ENCODE data around the gene TRAM2. TPM values are rescaled to one million over a fixed set of nuclear protein-coding genes. Genes with fewer than 3 reads are reported as not detected.

Gene TRAM2
- total RNA-seq, 6 experiments from 2014 or later: 16.1 to 24.8 (median 17.8) TPM

GRCh38 chr6:52587001-52587400 is 10.1 kb upstream of the TRAM2 start:
- Histone ChIP-seq H3K9me3 (no peaks in the 10 kb centered on the region), H3K4me1 (peaks cover 0 to 29% (median 13%) of the 10 kb centered on the region in 4 donors), H3K27me3 (no peaks in the 10 kb centered on the region), H3K4me3 (no peak overlapping the region), H3K36me3 (no peaks in the 10 kb centered on the region), H3K27ac (no peak overlapping the region)
- whole genome bisulfite sequencing (ENCODE audit: insufficient coverage, low coverage, low lambda C conversion rate, missing lambda C conversion rate): 92% methylated on average over 3 of the region's 3 CpGs
- no peak for ATAC-seq
- TF ChIP-seq POLR2A (IDR thresholded peaks at IDR 0.05): no peak
- TF ChIP-seq CTCF (IDR thresholded peaks at IDR 0.05): no peak
- intact Hi-C loops (cut with DNase I): no loop called here
- no peak for DNase-seq

GRCh38 chr6:52584203-52584602 is 7.3 kb upstream of the TRAM2 start:
- Histone ChIP-seq H3K27ac (no peak overlapping the region), H3K9me3 (no peaks in the 10 kb centered on the region), H3K27me3 (no peaks in the 10 kb centered on the region), H3K36me3 (no peaks in the 10 kb centered on the region), H3K4me3 (no peak overlapping the region), H3K4me1 (peaks cover 0 to 12% (median 5%) of the 10 kb centered on the region in 4 donors)
- WGBS (ENCODE audit: insufficient coverage, low coverage, low lambda C conversion rate, missing lambda C conversion rate): 92% methylated on average over 3 of the region's 3 CpGs
- intact Hi-C loops (cut with DNase I): no loop called here
- DNase-seq: no peak
- no peak for ATAC-seq
- TF ChIP-seq CTCF (IDR thresholded peaks at IDR 0.05) (no peak), POLR2A (IDR thresholded peaks at IDR 0.05) (no peak)

- no peak for TF ChIP-seq CTCF (IDR thresholded peaks at IDR 0.05)
- no peak for TF ChIP-seq POLR2A (IDR thresholded peaks at IDR 0.05)
- Histone ChIP-seq H3K27ac (no peak overlapping the region), H3K4me3 (no peak overlapping the region), H3K9me3 (no peaks in the 10 kb centered on the region), H3K4me1 (peaks cover 0 to under 1% (median 0%) of the 10 kb centered on the region in 4 donors), H3K36me3 (no peaks in the 10 kb centered on the region), H3K27me3 (no peaks in the 10 kb centered on the region)
- no peak for ATAC-seq
- 82% methylated on average over 5 of the region's 6 CpGs for WGBS (ENCODE audit: insufficient coverage, low coverage, low lambda C conversion rate, missing lambda C conversion rate)
- DNase-seq: no peak
- intact Hi-C loops (cut with DNase I): no loop called here
Measured at GRCh38 chr6:52582996-52583395, 6.1 kb upstream of the TRAM2 start.

GRCh38 chr6:52582446-52582845 is 5.6 kb upstream of the TRAM2 start:
- intact Hi-C loops (cut with DNase I): no loop called here
- 92% methylated on average over 3 of the region's 3 CpGs for WGBS (ENCODE audit: insufficient coverage, low coverage, low lambda C conversion rate, missing lambda C conversion rate)
- TF ChIP-seq CTCF (IDR thresholded peaks at IDR 0.05) (no peak), POLR2A (IDR thresholded peaks at IDR 0.05) (no peak)
- DNase-seq (no peak), ATAC-seq (no peak)
- H3K9me3 ChIP-seq: no peaks in the 10 kb centered on the region
- no peak overlapping the region for H3K4me3 ChIP-seq
- H3K4me1 ChIP-seq: no peaks in the 10 kb centered on the region
- no peaks in the 10 kb centered on the region for H3K36me3 ChIP-seq
- no peak overlapping the region for H3K27ac ChIP-seq
- no peaks in the 10 kb centered on the region for H3K27me3 ChIP-seq

GRCh38 chr6:52580905-52581304 is 4.0 kb upstream of the TRAM2 start:
- no peaks in the 10 kb centered on the region for H3K36me3 ChIP-seq

More at GRCh38 chr6:52580905-52581304, 4.0 kb upstream of the TRAM2 start:
- DNase-seq: no peak
- no peak for ATAC-seq
- Histone ChIP-seq H3K27me3 (no peaks in the 10 kb centered on the region), H3K9me3 (no peaks in the 10 kb centered on the region), H3K4me3 (no peak overlapping the region), H3K27ac (no peak overlapping the region), H3K4me1 (peaks cover 0 to under 1% (median 0%) of the 10 kb centered on the region in 4 donors)
- TF ChIP-seq POLR2A (IDR thresholded peaks at IDR 0.05) (no peak), CTCF (IDR thresholded peaks at IDR 0.05) (no peak)
- whole genome bisulfite sequencing (ENCODE audit: insufficient coverage, low coverage, low lambda C conversion rate, missing lambda C conversion rate): 88% methylated on average over 7 of the region's 7 CpGs
- intact Hi-C loops (cut with DNase I): no loop called here

Data from right lobe of liver (tissue), 6 donors.